SH-SY5Y (cell line): ENCODE results near the gene MT3.

Experiments
- GATA2 ChIP-seq: IDR thresholded peaks from 2 replicates; pipeline ENCODE4 v1.6.1; 2011; ENCODE audit warnings: mild to moderate bottlenecking, low read depth, low read length
- GATA3 ChIP-seq: IDR thresholded peaks from 2 replicates; pipeline ENCODE4 v1.6.1; 2011; ENCODE audit warnings: low read depth, mild to moderate bottlenecking, low read length, moderate library complexity

The MT3 gene

DNA sequence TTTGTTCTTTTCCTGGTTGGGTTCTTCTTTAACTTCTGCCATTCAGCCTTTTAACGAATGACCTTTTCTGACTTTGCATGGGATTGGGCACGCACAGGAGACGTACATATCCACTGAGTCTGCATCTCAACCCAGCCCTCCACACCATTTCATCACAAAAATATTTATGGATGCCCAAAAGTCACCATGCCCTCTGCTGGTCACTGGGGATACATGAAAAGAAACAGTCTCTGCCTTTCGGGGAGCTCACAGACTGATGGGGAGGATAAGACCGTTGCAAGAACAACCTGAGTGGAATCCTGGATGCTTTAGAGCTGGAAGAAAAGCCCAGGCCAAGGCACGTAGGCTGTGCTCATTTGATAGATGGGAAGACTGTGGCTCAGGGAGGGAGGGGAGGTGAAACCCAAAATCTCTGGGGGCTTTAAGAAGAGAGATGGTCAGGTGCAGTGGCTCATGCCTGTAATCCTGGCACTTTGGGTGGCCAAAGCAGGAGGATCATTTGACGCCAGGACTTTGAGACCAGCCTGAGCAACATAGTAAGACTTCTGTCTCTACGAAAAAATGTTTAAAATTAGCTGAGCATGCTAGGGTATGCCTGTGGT lies 11.2 kb downstream of the MT3 start:
- TF ChIP-seq GATA3 (no peak), GATA2 (peak; percentile 64)

- TF ChIP-seq GATA3: no peak
- no peak for TF ChIP-seq GATA2
Measured at GRCh38 chr16:56601325-56601724, 12.0 kb downstream of the MT3 start.

- no peak for TF ChIP-seq GATA2
Measured at GRCh38 chr16:56603589-56603988, 14.3 kb downstream of the MT3 start.

GRCh38 chr16:56604966-56605365 lies 15.6 kb downstream of the MT3 start:
- TF ChIP-seq GATA3 (no peak), GATA2 (no peak)

DNA sequence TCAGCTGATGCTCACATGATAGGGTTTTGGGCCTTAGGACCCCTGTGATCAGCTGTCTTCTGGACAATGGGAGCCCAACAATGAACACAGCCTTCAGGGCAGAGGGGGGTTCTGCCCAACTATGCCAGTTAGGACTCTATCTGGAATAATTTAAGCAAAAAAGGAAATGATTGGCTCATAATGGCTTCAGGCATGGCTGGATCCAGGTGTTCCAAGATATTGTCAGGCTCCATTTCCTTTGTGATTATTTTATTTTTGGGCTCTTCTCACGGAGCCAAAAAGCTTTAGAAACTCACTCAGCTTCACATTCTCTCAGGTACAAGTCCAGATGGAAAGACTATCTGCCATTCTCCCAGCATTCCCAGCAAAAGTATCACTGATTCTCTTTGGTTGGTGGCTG lies 16.1 kb downstream of the MT3 start:
- TF ChIP-seq GATA3 (no peak), GATA2 (no peak)

- TF ChIP-seq GATA2 (no peak), GATA3 (no peak)
Measured at GRCh38 chr16:56606071-56606475, 16.7 kb downstream of the MT3 start.

DNA sequence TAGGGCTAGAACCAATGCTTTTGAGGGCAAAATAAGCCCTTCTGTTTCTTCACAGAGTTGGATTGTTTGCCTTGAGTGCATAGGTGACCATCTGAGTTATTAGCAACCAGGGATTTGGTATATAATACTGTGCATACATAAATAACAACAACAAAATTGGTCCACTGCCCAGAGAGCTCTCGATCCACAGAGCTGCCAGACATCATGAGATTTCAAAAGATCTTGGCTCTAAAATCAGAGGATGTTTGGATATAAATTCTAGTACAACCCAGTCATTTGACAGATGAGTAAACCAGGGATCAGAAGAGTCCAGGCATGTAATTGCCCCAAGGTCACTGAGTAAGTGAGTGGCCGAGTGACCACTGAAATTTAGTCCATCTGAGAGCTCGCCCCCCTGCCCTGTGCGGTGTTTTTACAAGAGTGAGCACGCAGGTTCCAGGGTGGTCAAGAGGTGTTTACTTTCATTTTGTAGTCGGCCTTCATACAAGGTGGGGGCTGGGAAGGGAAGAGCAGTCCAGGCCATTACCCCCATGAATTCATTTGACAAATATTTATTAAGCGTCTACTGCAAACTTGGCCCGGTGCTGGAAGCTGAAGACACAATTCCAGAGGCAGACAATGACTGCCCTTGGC lies 17.3 kb downstream of the MT3 start:
- TF ChIP-seq GATA2: no peak
- TF ChIP-seq GATA3: no peak

- TF ChIP-seq GATA2: no peak
- no peak for TF ChIP-seq GATA3
Measured at GRCh38 chr16:56607109-56607618, 17.8 kb downstream of the MT3 start.

- TF ChIP-seq GATA2 (no peak), GATA3 (no peak)
Measured at GRCh38 chr16:56607675-56608042, 18.3 kb downstream of the MT3 start.

- TF ChIP-seq GATA2: no peak
- TF ChIP-seq GATA3: no peak
Measured at GRCh38 chr16:56608043-56608875, 18.9 kb downstream of the MT3 start, which contains the start of gene MT2A. Gene MT2A (plus strand): TSS chr16:56608584. CDS start chr16:56608656, 72 bp downstream.

DNA sequence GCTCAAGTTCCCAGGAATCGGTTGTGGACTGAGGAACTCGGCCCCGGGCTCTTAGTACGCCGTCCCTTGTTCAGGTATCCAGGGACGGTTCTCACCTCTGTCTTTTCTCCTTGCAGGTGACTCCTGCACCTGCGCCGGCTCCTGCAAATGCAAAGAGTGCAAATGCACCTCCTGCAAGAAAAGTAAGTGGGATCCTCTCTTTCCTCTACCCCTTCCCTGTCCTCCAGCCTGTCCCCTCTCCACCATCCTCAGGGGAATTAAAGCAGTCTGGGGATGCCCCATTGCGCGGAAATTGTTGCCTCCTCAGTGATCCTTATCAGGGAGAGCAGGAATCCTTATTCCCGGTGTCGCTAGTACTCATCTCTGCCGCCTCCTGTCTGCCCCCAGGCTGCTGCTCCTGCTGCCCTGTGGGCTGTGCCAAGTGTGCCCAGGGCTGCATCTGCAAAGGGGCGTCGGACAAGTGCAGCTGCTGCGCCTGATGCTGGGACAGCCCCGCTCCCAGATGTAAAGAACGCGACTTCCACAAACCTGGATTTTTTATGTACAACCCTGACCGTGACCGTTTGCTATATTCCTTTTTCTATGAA lies 19.6 kb downstream of the MT3 start:
- TF ChIP-seq GATA3 (no peak), GATA2 (peak; percentile 76)

GRCh38 chr16:56609463-56609921 lies 20.2 kb downstream of the MT3 start:
- TF ChIP-seq GATA3: no peak

DNA sequence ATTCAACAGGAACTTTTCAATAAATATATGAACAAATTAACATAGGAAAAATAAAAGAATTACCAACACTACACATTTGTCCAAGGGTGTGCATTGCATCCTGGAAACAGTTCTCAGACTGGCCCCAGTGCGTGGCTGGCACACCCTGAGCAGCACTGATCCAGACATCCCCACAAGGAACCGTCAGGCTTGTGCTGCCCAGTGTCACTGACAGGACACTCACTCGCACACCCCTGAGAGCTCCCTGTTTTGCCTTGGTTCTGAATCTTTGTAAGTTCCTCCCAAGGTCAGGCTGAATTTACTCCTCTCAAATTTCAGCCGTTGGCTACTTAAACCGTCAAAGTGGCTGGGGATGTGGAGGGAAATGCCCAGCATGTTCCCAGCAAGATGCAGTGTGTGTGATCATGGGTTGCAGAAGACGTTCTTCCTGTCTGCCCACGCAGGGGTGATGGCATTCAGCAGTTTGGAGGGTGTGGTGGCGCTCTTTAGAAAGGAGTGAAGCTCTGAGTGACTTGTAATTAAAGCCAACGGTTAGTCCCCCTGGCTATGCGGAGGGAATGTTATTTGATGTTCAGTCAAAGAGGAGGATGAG lies 20.8 kb downstream of the MT3 start:
- no peak for TF ChIP-seq GATA3
- no peak for TF ChIP-seq GATA2

GRCh38 chr16:56610609-56611111 lies 21.3 kb downstream of the MT3 start:
- TF ChIP-seq GATA2: no peak
- no peak for TF ChIP-seq GATA3
